GM12875 (cell line): ENCODE data around the gene EXOSC7.

ENCODE experiments used
- H3K4me3 ChIP-seq: one replicate; pipeline ENCODE4 v1.5.1; 2011; ENCODE audit warnings: low read depth, low read length, control low read depth
- TF ChIP-seq, protein P1 (sequence below): IDR thresholded peaks from 2 replicates; pipeline ENCODE4 v1.5.1; 2011; ENCODE audit warnings: low read depth, mild to moderate bottlenecking, control low read depth, inconsistent platforms, low read length, moderate library complexity, borderline replicate concordance; ENCODE audit not compliant: insufficient read depth

The EXOSC7 gene

DNA sequence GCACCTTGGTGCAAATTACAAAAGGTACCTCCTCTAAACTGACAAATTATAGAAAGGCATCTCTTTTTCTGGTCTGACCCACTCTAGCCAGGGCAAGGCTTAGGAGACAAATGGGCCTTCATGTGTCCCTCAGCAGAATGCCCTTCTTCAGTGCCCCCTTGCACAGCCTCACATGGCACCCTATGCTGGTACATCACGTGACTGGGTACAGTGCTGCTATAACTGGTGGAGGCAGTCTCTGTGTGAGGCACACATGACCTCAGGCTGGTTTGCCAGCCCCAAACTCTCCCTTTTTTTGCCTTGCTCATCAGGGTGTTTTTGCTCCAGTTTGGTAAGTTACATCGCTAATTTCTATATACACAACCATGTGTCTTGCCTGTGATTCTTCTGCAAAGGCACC lies 53.2 kb downstream of the EXOSC7 start:
- no peak overlapping the region for H3K4me3 ChIP-seq
- TF ChIP-seq, protein P1, sequence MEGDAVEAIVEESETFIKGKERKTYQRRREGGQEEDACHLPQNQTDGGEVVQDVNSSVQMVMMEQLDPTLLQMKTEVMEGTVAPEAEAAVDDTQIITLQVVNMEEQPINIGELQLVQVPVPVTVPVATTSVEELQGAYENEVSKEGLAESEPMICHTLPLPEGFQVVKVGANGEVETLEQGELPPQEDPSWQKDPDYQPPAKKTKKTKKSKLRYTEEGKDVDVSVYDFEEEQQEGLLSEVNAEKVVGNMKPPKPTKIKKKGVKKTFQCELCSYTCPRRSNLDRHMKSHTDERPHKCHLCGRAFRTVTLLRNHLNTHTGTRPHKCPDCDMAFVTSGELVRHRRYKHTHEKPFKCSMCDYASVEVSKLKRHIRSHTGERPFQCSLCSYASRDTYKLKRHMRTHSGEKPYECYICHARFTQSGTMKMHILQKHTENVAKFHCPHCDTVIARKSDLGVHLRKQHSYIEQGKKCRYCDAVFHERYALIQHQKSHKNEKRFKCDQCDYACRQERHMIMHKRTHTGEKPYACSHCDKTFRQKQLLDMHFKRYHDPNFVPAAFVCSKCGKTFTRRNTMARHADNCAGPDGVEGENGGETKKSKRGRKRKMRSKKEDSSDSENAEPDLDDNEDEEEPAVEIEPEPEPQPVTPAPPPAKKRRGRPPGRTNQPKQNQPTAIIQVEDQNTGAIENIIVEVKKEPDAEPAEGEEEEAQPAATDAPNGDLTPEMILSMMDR: no peak

DNA sequence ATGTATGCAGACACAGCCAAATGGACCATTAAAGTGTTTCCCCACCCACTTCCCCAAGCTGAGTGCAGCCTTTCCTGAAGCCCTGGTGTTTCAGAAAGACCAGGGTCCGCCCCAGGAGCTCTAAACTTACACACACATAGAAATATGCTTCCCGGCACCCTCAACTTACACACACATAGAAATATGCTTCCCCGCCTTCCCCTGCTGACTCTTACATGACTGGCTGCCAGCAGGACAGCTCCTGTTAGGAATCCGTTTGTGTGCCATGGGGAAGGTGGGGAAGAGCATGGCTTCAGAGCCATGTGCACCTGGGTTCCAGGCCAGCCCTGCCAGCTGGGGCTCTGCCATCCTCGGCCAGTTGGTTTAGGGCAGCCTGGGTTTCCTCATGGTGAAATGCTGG lies 53.6 kb downstream of the EXOSC7 start:
- TF ChIP-seq, protein P1: no peak
- H3K4me3 ChIP-seq: no peak overlapping the region

DNA sequence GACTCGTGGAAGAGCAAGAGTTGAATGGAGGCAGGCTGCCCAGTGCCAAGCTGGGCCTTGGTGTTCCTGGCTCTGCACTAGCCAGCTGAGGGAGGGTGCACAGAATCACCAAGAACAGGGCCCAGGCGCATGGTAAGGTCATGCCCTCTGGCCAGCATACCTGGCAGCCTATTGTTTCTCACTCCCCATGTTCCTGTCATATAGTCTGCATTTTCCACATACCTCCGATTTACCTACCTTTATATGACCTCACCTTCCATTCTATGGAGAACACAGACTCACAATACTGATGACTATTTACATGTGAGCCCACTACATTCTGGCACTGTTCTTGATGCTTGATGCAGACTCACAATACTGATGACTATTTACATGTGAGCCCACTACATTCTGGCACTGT lies 55.5 kb downstream of the EXOSC7 start:
- no peak overlapping the region for H3K4me3 ChIP-seq

DNA sequence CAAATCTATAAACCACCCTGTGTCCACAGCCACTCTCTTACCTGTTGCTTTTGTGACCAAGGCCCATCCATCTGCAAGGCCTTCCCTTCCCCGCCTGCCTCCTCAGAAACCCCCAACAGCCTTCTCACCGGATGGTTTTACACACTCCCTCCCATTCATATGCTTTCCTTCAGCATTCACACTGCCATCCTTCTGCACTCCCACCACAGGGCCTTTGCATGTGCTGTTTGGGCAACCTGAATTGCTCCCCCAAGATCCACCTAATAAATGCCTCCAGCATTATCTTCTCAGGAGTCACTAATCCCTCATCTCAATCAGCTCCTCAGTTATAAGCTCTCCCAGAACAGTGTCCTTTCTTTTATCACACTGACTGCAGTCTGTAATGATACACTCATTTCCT lies 56.1 kb downstream of the EXOSC7 start:
- TF ChIP-seq, protein P1: no peak
- H3K4me3 ChIP-seq: no peak overlapping the region

More for the DNA sequence above, 55.5 kb downstream of the EXOSC7 start:
- TF ChIP-seq, protein P1: no peak

DNA sequence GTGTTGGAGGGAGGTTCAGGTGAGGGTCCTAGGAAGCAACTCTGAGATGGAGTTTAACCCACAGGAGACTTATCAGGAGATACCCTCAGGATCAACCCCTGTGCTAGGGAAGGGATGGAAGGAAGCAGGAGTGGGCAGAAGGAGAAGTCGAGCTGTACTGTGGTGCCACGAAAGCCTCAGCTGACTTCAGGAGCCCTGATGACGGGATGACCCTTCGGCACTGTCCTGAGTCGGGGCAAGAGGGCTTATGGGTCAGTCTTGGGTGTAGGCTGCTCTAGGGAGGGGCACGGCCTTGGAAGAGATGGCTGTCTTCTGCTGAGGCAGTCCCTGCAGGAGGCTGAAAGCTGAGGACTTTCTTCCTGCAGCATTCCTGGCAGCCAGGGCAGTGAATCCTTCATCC lies 57.7 kb downstream of the EXOSC7 start:
- TF ChIP-seq, protein P1: no peak
- no peak overlapping the region for H3K4me3 ChIP-seq

DNA sequence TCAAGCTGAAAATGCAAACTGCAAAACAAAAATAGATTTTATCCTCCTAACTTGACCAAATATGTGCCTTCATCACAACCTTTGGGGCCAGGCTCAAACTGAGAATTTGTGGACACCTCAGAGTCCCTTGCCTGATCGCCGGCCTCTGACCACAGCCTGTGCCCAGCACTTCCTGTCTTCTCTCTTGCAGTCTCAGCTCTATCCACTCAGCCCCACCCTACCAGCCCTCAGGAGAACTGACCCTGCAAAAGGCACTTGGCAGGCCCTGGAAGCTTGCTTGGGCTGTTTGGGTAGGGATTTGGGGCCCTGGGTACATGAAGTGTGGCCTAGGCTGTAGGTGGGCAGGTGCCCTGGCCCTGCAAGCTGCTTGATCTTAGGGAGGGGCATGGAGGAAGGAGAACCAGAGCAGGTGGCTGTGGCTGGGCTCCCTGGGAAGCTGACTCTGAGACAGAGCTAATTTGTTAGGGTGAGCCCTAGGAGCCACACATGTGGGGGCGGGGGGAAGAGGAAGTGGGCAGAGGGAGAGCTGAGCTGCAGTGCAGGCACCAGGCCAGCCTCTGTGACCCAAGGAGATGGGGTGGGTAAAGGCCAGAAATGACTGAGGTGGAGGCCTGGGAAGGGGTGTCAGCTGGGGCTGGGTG lies 58.7 kb downstream of the EXOSC7 start:
- TF ChIP-seq, protein P1: no peak

More for the DNA sequence above, 58.7 kb downstream of the EXOSC7 start:
- no peak overlapping the region for H3K4me3 ChIP-seq
